Mesodermal cell (in vitro differentiated cells): Measurements from ENCODE around the gene SLC35B3. TPM values are rescaled to one million over a fixed set of nuclear protein-coding genes. Genes with fewer than 3 reads are reported as not detected.
"Not testable (repeated sequence)": the region's sequence is repeated elsewhere in the genome, so short reads cannot be mapped to it uniquely, and the experiment has no call there.

Source experiments
- H3K27ac ChIP-seq: 2 replicates; pipeline ENCODE4 v1.7.0; 2013; ENCODE audit warnings: mild to moderate bottlenecking, low read depth, low read length, moderate library complexity; ENCODE audit not compliant: severe bottlenecking
- H3K36me3 ChIP-seq: 2 replicates; pipeline ENCODE4 v1.7.1; 2013; ENCODE audit warnings: mild to moderate bottlenecking, low read length, moderate library complexity; ENCODE audit not compliant: control insufficient read depth, insufficient read depth
- H3K4me1 ChIP-seq: one replicate; pipeline ENCODE4 v1.7.1; 2013; ENCODE audit warnings: mild to moderate bottlenecking, low read length; ENCODE audit not compliant: insufficient read depth, control insufficient read depth, poor library complexity, severe bottlenecking
- H3K4me3 ChIP-seq: 2 replicates; pipeline ENCODE4 v1.7.0; 2013; ENCODE audit warnings: low read length, control low read depth, mild to moderate bottlenecking; ENCODE audit not compliant: insufficient read depth, poor library complexity, severe bottlenecking; ENCODE audit errors: extremely low read depth
- H3K9me3 ChIP-seq: 2 replicates; pipeline ENCODE4 v1.7.1; 2013; ENCODE audit warnings: mild to moderate bottlenecking, low read length, moderate library complexity; ENCODE audit not compliant: control insufficient read depth
- WGBS, 2 experiments: methylation state at CpG; one replicate each; pipeline ENCODE4 v1.1.5; 2013; ENCODE audit warnings: missing lambda C conversion rate in 2 of 2; ENCODE audit not compliant: insufficient coverage in 2 of 2; 5-methylcytosine and 5-hydroxymethylcytosine counted together
- polyA plus RNA-seq, 2 experiments: library from polyadenylated mRNA; stranded (reverse); fragments of 50-300 nt; gene quantifications; one replicate each; pipeline ENCODE4 v1.2.3, GENCODE V29; 2013

Gene SLC35B3
- polyA plus RNA-seq (2013, experiment 1 of 2), result 18.2 TPM
- 19.7 TPM for polyA plus RNA-seq (2013, experiment 2 of 2)

DNA sequence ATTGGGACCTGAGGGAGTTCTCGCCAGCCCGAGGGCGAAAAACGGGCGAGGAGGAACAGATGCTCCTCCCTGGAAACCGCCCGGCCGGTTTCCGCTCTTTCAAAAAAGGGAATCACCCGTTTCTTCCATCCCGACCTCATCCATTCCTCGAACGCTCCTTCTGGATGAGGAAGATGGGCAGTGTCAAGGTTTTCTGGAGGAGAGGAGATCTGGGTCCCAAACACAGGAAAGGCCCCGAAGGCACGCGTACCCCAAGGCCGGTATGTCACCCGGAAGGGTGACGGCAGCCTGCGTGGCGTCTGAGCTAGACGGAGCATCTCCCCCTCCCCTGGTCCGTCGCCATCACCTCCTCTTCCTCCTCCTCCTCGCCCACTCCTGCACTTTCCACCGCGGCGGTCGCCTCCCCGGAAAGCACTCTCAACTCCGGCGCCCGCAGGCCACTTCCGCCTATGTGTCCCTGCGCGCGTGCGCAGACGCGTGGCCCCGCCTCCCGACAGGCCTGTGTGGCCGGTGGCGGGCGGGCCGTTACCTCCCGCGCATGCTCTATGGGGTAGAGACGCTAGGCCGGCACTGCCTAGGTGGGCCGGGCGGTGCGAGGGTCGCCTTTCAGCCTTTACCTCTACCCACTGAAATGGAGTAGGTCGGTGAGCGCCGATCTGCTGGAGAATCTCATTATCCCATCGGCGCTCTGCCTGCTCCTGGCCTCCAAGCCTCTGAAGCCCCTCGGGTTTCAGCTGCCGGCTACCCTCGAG is at the start of gene SLC35B3:
SLC35B3 (minus strand) TSS at position 453 of the 752 bp plus-strand sequence.
- Histone ChIP-seq H3K9me3 (no peaks in the 10 kb centered on the region), H3K27ac (peak within 1 kb of the TSS; percentile 88), H3K4me1 (no peaks in the 10 kb centered on the region), H3K36me3 (peaks cover 13% of the 10 kb centered on the region), H3K4me3 (peak within 1 kb of the TSS; percentile 91)
- WGBS, 2 experiments, result 6 to 10% methylated on average over 35 to 45 of the region's 62 CpGs

DNA sequence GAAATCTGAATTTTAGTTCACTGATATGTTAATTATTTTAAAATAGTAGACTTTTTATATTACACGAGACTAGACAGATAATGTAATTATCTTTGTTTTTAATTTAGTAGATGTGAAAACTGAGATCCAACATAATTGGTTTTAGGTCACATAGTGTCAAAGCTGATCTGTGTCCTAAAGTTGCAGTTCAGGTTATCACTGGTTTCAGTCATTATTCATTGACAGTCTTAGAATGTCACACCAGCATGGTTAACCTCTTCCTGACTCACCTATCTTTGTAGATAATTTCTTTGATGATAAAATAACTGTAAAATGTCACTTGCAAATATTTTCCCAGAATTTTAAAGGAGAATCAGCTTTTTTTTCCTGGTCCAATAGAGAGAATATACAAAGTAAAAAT is 48.3 kb upstream of the SLC35B3 start:
- Histone ChIP-seq H3K9me3 (no peaks in the 10 kb centered on the region), H3K4me3 (no peak overlapping the region), H3K4me1 (no peaks in the 10 kb centered on the region), H3K27ac (no peak overlapping the region), H3K36me3 (no peaks in the 10 kb centered on the region)
- WGBS, 2 experiments, result 100% methylated on average over 1 of the region's 1 CpG; no CpG with 5 or more reads in 1 of the 2 experiments

DNA sequence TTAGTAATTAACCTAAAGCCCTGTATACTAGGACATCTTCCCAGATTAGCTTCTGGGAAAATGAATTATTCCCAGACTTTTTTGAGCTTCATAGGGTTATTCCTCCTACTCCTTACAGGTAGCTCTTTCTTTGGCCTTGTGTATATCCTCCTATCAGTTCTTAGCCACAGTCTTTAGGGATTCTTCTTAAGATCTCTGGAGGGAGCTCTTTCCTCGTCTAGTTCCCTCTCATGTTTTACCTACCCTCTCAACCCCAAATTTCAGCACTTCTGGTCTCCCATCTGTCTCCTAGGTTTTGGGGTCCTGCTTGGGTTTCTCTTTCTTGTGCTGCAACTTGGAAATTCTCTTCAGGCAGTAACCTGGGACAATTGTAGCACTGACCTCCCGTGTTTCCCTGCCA is 46.4 kb upstream of the SLC35B3 start:
- Histone ChIP-seq H3K27ac (no peak overlapping the region), H3K4me3 (no peak overlapping the region), H3K4me1 (no peaks in the 10 kb centered on the region), H3K36me3 (no peaks in the 10 kb centered on the region), H3K9me3 (no peaks in the 10 kb centered on the region)
- WGBS, 2 experiments, result 17 to 40% methylated on average over 1 of the region's 2 CpGs

DNA sequence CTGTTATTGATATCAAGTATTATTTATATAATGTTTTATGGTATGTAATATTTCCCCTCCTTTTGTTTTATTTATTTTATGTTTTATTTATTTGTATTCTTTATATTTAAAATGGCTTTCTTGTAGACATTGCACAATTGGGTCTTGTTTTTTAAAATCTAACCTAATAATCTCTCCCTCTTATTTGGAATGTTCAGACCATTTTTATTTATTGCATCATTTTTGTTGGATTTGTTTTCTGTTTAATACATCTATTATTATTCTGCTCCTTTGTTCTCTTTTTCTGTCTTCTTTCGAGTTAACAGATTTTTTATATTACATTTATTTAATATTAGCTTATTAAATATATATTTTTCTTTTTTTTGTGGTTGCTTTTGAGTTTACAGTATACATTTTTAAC is 43.1 kb upstream of the SLC35B3 start:
- Histone ChIP-seq H3K9me3 (no peaks in the 10 kb centered on the region), H3K36me3 (no peaks in the 10 kb centered on the region), H3K27ac (no peak overlapping the region), H3K4me3 (no peak overlapping the region), H3K4me1 (no peaks in the 10 kb centered on the region)
- WGBS, 2 experiments, result no CpG with 5 or more reads among the region's 1 CpG

DNA sequence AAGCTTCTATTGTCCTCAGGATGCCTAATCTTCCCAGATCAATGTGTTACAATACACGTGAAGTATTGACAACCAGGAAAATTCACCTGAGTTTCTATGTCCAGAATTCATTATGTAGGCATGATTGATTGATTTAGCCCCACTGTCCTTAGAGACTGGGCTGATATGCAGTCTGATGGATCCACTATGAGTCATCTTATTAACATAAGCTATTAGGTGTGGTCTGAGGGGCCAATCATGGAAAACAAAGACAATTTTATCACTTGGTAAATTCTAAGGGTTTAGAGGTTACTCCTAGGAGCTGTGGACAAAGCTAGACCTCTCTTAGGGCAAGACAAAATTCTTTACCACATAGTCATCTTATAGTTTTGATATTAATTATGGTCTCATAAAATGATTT is 41.3 kb upstream of the SLC35B3 start:
- H3K4me1 ChIP-seq, result no peaks in the 10 kb centered on the region
- H3K9me3 ChIP-seq, result no peaks in the 10 kb centered on the region
- H3K4me3 ChIP-seq, result no peak overlapping the region
- WGBS, 2 experiments, result no CpG with 5 or more reads among the region's 1 CpG
- H3K27ac ChIP-seq, result no peak overlapping the region
- H3K36me3 ChIP-seq, result no peaks in the 10 kb centered on the region

DNA sequence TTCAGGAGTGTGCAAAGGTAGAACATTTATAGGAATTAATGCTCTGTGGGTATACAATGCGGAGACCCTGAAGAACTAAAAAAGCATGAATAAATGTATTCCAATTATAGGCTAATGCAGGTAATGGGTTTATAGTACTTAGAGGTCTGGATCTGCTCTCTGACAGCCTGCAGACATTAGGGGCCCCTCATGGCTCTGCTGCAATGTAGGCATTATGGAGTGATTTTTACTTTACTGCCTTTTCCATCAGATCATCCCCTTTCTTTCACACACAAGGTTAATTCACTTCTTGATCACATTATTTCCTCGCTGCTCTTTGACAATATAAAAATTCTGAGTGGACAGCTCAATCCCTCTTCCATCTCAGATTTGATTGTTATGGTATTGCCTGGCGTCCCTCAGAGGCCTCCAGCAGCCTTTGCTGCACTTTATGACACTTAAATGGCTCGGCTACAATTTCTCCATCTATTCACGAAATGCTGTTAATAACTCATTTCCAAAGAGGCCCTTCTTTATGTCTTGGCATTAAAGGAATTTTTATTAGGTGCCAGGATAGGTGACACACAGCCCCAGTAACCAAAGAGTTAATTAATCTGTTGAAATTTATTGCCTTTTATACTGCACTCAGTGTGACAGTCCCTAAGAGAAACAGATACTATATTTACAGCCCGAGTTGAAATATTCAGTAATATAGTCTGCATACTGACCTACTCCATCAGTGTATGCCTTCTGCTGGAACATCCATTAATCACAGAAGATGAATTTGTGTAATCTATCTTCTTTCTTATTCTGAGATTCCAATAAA is 33.4 kb upstream of the SLC35B3 start:
- H3K4me1 ChIP-seq, result no peaks in the 10 kb centered on the region
- no peaks in the 10 kb centered on the region for H3K36me3 ChIP-seq
- no peak overlapping the region for H3K4me3 ChIP-seq
- WGBS, 2 experiments, result 77 to 86% methylated on average over 2 to 4 of the region's 6 CpGs
- H3K27ac ChIP-seq, result no peak overlapping the region
- H3K9me3 ChIP-seq, result no peaks in the 10 kb centered on the region

DNA sequence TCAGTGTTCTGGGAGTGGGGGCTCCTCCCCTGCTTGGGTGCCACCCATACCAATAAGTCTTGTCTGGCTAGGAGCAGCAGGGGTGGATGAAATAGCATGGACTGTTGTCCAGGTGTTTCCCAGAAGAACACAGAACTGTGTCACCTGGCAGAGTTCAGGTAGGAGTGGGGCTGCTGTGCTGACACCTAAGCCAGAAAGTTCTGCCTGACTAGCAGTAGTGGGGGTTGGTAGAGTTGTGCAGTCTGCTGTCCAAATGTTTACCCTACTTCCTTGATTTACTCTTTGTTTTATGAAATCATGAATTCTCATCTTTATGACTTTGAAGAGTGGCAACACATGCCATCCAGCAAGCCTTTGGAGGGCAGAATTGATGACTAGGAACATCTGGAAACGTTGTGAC is 27.3 kb upstream of the SLC35B3 start:
- H3K36me3 ChIP-seq, result no peaks in the 10 kb centered on the region

DNA sequence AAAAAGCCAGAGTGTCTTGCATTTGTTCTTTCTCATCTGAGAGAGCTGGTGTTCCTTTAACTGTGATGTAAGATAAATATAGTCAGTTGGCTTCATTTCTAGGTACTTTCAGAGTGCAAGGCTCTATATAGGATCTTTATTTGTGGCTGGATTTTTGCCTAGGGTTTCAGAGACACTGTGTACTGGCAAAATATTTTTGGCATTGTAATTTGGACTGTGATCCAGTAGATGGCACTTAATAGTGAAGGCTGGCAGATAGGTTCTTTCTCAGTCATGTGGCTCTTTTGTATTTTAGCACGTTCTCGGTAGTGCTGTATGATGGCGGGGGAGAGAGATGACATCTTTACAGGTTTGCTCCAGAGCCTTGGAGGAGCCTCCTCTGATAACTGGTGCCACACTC is 26.8 kb upstream of the SLC35B3 start:
- 91 to 95% methylated on average over 3 of the region's 3 CpGs for WGBS, 2 experiments
- no peaks in the 10 kb centered on the region for H3K4me1 ChIP-seq
- H3K4me3 ChIP-seq, result no peak overlapping the region
- no peaks in the 10 kb centered on the region for H3K36me3 ChIP-seq
- no peak overlapping the region for H3K27ac ChIP-seq
- H3K9me3 ChIP-seq, result no peaks in the 10 kb centered on the region

More for the DNA sequence above, 27.3 kb upstream of the SLC35B3 start:
- Histone ChIP-seq H3K4me1 (no peaks in the 10 kb centered on the region), H3K27ac (no peak overlapping the region), H3K9me3 (no peaks in the 10 kb centered on the region), H3K4me3 (no peak overlapping the region)
- 80% methylated on average over 1 of the region's 1 CpG; no CpG with 5 or more reads in 1 of the 2 experiments for WGBS, 2 experiments

DNA sequence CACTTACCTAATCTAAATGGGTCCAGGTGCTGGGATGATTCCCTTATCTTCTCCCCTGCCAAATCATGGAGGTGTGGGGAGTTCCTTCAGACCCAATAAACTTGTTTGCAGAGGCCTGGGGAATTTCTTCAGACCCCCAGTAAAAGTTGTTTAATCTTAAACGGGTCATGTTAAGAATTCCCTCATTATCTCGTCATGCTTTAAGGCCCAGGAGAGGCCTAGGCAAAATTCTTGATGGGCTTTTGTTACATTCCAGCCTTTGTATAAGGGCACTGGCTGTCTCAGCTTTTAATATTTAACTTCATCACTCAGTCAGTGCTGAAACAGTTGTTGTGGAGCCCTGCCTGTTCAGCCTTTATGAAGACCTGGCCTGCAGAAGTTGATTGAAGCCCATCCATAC is 11.0 kb upstream of the SLC35B3 start:
- WGBS, 2 experiments, result 100% methylated on average over 1 of the region's 2 CpGs; no CpG with 5 or more reads in 1 of the 2 experiments
- Histone ChIP-seq H3K4me1 (no peaks in the 10 kb centered on the region), H3K36me3 (no peaks in the 10 kb centered on the region), H3K27ac (no peak overlapping the region), H3K9me3 (no peaks in the 10 kb centered on the region), H3K4me3 (no peak overlapping the region)

DNA sequence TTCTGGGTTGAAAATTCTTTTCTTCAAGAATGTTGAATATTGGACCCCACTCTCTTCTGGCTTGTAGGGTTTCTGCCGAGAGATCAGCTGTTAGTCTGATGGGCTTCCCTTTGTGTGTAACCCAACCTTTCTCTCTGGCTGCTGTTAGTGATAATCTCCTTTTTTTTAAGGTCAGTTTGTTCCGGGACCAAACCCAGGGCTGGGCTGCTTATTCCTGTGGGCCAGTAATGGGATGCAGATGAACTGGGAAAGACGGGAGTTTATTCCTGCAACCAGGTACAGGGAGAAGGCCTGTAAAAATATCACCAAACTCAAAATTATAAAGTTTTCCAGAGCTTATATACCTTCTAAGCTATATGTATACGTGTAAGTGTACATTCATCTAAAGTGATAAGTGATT is 10.6 kb upstream of the SLC35B3 start:
- H3K9me3 ChIP-seq, H3K27ac ChIP-seq, H3K36me3 ChIP-seq, H3K4me3 ChIP-seq, H3K4me1 ChIP-seq: not testable (repeated sequence)
- WGBS, 2 experiments, result 0% methylated on average over 1 of the region's 4 CpGs; no CpG with 5 or more reads in 1 of the 2 experiments

DNA sequence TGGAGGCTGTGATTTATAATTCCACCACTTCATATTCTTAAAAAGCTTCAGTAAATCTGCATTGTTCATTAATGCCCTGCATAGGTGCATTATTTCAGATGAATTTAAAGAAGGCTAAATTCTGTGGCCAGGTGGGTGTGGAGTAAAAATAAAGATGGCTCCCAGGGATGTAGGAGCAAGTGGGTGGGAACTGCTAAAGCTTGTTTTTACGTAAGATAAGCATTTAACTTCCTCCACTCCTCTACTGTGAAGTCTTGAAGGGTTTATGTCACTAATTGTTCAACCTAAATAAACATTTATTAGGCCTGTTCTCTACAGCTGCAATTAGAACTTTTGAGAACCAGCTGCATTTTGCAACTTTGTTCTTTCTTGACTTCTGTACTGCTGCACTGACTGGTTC is 6.8 kb upstream of the SLC35B3 start:
- Histone ChIP-seq H3K36me3 (no peaks in the 10 kb centered on the region), H3K27ac (no peak overlapping the region), H3K4me1 (no peaks in the 10 kb centered on the region), H3K4me3 (no peak overlapping the region), H3K9me3 (no peaks in the 10 kb centered on the region)
- no CpG with 5 or more reads among the region's 1 CpG for WGBS, 2 experiments
